GM21529 (cell line): ENCODE data around the gene CDC14A.
"Not testable (repeated sequence)": the region's sequence is repeated elsewhere in the genome, so short reads cannot be mapped to it uniquely, and the experiment has no call there.

ENCODE experiments used
- ATAC-seq: cut with Tn5 transposase; IDR thresholded peaks from one replicate; pipeline ENCODE4 v1.9.1; 2021; ENCODE audit not compliant: unreplicated experiment

CDC14A gene

DNA sequence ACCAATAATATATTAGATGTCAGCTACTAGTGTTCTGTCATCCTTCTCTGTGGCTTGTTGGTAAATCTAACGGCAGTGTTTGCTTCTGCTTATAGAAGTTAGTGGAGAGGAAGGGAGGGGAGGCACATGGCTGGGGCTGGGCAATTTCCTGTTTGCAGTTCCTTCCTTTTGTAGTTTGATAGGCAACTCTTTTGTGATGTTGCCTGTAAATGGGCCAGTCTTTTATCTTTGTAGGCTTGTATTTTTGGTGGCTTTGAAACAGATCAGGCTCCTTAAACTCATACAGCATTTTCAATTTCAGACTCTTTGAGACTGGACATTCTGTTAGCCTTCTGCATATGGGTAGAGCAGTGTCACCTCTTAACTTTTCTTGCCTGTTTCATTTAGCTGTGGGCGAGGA, 48.1 kb downstream of the CDC14A start:
- peak; percentile 71 for ATAC-seq

DNA sequence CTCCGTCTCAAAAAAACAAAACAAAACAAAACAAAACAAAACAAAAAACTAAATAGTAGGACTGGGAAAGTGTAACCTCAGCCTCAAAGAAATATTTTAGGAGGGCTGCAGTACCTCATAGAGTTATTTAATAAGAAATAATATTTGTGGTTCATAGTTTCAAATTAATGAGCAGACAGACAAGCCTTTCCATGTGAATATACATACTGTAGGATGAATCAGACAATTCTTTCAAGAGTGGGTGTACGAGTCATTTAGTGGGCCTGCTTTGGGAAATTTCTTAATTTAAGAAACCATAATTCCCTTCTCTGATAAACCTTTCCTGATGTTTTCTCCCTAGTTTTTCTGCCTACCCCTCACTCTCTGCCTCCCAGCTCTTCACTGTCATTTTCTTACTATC, 52.5 kb downstream of the CDC14A start:
- no peak for ATAC-seq

GRCh38 chr1:100405902-100406301, 53.6 kb downstream of the CDC14A start:
- ATAC-seq = not testable (repeated sequence)

DNA sequence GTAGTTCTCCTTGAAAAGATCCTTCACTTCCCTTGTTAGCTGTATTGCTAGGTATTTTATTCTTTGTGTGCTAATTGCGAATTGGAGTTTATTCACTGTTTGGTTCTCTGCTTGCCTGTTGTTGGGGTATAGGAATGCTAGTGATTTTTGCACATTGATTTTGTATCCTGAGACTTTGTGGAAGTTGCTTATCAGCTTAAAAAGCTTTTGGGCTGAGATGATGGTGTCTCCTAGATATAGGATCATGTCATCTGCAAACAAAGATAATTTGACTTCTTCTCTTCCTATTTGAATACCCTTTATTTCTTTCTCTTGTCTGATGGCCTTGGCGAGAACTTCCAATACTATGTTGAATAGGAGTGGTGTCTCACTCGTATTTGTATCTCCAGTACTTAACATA, 55.1 kb downstream of the CDC14A start:
- not testable (repeated sequence) for ATAC-seq

DNA sequence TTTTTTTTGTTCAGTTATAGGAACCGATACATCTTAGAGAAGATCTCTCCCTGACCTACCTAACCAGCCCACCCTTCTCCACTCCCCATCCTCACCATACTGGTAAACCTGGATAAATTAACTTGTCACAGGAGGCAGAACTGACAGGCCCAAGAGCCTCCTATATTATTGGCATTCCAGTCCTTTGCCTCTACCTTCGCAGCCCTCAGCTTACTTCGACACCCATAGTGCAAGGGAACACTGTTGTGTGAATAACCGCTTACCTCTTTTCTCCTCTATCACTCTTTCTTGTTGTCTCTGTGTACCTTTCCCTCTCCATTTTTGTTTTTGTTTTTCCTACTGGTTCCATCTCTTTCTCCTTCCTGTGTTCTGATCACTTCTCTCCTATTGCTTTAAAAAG, 58.7 kb downstream of the CDC14A start:
- ATAC-seq = no peak

DNA sequence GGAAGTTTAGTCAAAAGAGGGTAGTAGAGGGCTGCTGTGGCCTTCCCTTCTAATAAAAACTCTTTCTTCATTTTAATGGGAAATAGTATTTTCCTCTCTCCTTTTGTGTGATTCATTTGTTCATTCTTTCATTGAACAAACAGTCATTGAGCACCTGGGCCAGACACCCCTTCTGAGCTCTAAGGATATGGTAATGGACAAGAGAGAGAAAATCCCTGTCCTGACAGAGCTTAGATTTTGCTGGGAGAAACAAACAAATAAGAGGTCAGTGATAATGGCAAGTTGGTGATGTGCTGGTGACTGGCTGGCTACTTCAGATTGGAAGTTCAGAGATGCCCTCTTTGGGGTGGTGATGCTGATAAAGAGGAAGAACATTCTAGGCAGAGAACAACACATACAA, 59.3 kb downstream of the CDC14A start:
- no peak for ATAC-seq

DNA sequence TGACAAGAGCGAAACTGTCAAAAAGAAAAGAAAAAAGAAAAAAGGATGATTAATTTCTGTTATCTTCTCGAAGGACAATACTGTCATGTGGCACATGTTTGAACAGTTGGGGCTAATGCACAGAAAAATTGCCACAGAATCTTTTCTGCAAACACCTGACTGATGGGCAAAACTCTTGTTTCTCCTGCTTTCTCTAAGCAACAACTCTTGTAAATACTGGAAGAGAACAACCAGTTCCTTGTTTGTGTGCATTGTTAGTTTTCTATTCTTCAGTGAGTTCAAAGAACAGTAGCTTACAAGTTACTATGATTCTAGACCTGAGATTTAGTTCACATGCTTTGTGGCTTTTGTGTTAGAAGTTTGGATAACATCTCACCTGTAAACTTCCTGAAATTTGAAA, 60.7 kb downstream of the CDC14A start:
- ATAC-seq = no peak

DNA sequence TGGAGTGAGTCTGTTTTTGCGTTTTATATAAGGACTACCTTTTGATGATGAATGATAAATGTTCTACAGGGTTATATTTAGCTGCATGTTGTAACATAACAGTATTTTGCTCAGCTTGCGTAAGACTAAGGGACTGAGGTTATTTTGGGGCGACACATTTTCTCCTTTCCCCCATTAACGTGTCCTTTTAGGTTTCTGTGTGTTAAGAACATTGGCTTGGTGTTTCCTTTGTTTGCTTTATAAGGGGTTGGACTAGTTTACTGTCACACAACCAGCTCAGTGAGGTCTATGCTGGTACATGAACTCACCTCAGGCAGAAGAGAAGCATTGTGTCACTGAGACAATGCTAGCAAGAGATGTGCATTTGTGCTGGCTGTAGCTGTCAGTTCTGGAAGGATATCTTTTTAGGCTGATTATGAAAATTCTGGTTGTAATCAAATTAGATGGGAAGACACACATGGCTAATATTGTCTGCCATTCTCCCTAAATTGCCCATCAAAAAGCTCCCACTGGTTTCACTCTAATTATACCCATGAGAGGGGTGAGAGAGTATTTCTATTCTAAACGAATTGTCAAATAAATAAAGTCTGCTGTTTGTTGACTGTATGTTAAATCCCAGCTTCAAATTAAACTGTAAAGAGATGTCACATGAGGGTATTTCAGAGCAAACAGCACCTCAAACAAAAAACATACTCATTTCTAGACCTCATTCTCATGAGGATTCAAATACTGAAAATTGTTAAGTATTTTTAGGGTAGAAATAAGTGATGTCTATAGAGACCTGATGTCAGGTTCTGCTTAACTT, 62.6 kb downstream of the CDC14A start:
- ATAC-seq = no peak

DNA sequence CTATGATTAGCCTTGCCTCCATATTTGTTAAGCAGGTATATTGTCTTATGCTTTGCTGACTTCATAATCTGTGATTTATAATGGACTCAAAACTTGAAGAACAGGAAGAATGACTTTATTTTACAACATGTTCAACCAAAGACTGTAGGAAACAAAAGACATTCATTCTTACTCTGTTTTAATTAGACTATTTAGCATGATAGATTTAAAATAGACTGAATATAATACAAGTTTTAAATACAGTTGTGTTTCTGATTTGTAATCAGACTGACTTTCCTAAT, 63.1 kb downstream of the CDC14A start:
- no peak for ATAC-seq

DNA sequence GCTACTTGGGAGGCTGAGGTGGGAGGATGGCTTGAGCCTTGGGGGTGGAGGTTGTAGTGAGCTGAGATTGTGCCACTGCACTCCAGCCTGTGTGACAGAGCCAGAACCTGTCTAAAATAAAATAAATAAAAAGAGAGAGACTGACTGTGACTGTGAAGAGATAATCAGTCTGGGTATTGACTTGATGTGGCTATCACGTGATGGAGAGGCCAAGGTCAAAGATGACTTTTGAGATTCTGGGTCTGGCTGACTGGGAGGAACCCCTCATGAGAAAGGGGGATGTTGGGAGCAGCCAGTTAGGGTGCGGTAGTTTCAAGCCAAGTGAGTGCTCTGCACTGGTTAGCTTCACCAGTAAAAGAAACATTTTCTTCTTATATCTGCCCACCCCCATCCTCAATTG, 66.8 kb downstream of the CDC14A start:
- no peak for ATAC-seq

GRCh38 chr1:100422065-100422464, 69.8 kb downstream of the CDC14A start:
- ATAC-seq = no peak

- ATAC-seq = peak; percentile 84
Observed at GRCh38 chr1:100423832-100424337, 71.6 kb downstream of the CDC14A start.

GRCh38 chr1:100428160-100428559, 75.9 kb downstream of the CDC14A start:
- no peak for ATAC-seq

- no peak for ATAC-seq
Observed at GRCh38 chr1:100430325-100430756, 78.0 kb downstream of the CDC14A start.

DNA sequence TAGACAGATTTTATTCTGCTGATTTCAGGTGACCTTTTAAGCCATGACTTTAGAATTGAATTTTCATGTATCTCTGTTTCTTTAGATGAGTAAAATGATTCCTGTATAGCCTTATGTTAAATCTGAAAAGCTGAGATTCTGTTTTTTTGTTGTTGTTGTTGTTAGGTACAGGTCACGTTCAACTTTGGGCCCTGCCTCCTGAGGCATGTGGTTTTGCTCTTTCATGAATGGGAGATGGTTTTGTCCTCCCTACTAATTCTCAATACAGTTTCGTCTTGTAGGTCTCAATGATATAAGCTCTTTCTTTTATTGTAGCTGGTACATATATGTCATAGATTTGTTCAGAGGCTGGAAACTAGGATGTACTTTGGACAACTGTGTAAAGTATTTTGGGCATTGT, 79.6 kb downstream of the CDC14A start:
- no peak for ATAC-seq

DNA sequence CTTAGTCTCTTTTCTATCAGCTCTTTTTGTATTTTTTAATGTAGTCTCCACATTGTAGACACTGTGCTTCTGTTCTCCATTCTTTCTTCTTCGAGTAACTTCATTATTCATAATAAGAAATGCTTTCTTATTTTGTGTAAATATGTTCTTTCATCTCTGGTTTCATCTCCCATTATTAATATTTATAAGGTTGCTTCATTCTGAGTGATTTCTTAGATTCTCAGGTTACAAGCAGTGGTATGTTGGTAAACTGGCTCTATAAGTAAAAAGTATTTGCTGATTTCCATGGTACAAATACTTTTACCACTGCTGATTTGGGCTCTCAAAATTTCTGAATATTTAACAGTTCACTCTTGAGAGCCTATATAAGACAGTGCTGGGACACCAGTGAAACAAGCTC, 81.3 kb downstream of the CDC14A start:
- no peak for ATAC-seq

- ATAC-seq = no peak
Observed at GRCh38 chr1:100434831-100435230, 82.5 kb downstream of the CDC14A start.

- no peak for ATAC-seq
Observed at GRCh38 chr1:100438375-100438774, 86.1 kb downstream of the CDC14A start.

DNA sequence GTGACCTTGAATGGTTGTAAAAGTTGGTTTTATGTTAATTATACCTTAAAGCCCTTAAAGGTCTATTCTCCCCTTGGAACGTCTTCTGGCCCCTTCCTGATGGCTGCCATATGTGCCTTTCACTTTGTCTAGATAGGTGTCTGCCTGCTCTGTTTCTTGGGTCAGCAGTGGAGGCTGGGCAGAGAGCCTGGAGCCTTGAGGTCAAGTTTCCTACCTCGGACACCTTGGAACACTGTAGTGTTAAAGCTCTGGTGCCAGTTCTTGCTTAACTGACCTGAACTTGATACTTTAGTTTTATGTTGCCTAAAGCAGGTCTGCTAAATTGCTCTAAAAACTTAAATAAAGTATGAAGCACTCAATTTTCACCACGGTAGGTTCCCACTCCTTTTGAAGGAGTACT, 86.5 kb downstream of the CDC14A start:
- ATAC-seq = no peak

GRCh38 chr1:100440075-100440809, 87.9 kb downstream of the CDC14A start:
- ATAC-seq = peak; percentile 39

DNA sequence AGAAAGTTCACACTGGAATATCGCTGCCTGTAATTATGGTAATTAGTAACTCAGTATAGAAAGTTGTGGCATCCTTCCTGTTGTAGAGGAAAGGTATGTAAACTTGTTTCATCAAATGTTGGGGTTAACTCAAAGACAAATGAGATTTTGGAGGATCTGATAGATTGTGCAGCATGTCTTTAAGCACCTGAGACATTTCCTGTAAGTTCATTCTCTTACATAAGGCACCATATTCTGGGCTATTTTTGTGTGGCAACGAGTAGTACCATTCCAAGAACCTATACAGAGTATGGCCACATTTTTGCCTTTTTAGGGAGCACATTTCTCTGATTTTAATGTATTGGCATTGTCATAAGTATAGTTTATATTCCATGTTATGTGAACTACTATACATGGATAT, 88.8 kb downstream of the CDC14A start:
- ATAC-seq = no peak

- no peak for ATAC-seq
Observed at GRCh38 chr1:100441651-100442050, 89.3 kb downstream of the CDC14A start.
